PC-3 (cell line): ENCODE results near the gene VPS13A.

Experiments used
- EZH2 ChIP-seq: fragments of 300-600 bp; sonication (generic); IDR thresholded peaks from one replicate; pipeline ENCODE4 v1.6.1; 2017; ENCODE audit warnings: antibody characterized with exemption, mild to moderate bottlenecking, low read length; ENCODE audit not compliant: unreplicated experiment
- TF ChIP-seq, protein P1 (sequence below): fragments of 300-600 bp; sonication (generic); conservative IDR thresholded peaks from 2 replicates; pipeline ENCODE4 v1.5.1; 2017; ENCODE audit warnings: antibody characterized with exemption, low read depth, mild to moderate bottlenecking, low read length

GRCh38 chr9:77215874-77216273 is 38.5 kb downstream of the VPS13A start:
- TF ChIP-seq, protein P1, sequence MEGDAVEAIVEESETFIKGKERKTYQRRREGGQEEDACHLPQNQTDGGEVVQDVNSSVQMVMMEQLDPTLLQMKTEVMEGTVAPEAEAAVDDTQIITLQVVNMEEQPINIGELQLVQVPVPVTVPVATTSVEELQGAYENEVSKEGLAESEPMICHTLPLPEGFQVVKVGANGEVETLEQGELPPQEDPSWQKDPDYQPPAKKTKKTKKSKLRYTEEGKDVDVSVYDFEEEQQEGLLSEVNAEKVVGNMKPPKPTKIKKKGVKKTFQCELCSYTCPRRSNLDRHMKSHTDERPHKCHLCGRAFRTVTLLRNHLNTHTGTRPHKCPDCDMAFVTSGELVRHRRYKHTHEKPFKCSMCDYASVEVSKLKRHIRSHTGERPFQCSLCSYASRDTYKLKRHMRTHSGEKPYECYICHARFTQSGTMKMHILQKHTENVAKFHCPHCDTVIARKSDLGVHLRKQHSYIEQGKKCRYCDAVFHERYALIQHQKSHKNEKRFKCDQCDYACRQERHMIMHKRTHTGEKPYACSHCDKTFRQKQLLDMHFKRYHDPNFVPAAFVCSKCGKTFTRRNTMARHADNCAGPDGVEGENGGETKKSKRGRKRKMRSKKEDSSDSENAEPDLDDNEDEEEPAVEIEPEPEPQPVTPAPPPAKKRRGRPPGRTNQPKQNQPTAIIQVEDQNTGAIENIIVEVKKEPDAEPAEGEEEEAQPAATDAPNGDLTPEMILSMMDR, result 0 out of 2 replicates have a peak, but pooled peaks have one; percentile 26
- no peak for TF ChIP-seq EZH2
